HepG2 (cell line): ENCODE data around the gene AKAP10.

Experiments
- HOXA7 ChIP-seq: sonication (generic); formaldehyde crosslinking; IDR thresholded peaks from 2 replicates; pipeline ENCODE4 v1.8.1; 2022; ENCODE audit warnings: mild to moderate bottlenecking, missing genetic modification reagents, moderate library complexity
- RFX5 ChIP-seq: IDR thresholded peaks from 2 replicates; pipeline ENCODE4 v1.6.1; 2011; ENCODE audit warnings: low read depth, low read length, improper control_type of control experiment
- TMF1 ChIP-seq: sonication (generic); formaldehyde crosslinking; IDR thresholded peaks from 2 replicates; pipeline ENCODE4 v1.8.1; 2022; ENCODE audit warnings: low read depth, missing genetic modification reagents
- ZBTB7A ChIP-seq: sonication (generic); formaldehyde crosslinking; IDR thresholded peaks from 2 replicates; pipeline ENCODE4 v1.8.0; 2022; ENCODE audit warnings: mild to moderate bottlenecking, missing genetic modification reagents
- ZNF672 ChIP-seq: sonication (generic); formaldehyde crosslinking; IDR thresholded peaks from 2 replicates; pipeline ENCODE4 v1.8.1; 2022; ENCODE audit warnings: missing genetic modification reagents
- ZSCAN29 ChIP-seq: sonication (generic); formaldehyde crosslinking; conservative IDR thresholded peaks from 2 replicates; pipeline ENCODE4 v1.4.0; 2020; ENCODE audit warnings: mild to moderate bottlenecking, missing genetic modification reagents
- TF ChIP-seq, protein P1 (sequence below): sonication (generic); formaldehyde crosslinking; IDR thresholded peaks from 2 replicates; pipeline ENCODE4 v1.4.0; 2020; ENCODE audit warnings: missing genetic modification reagents
- TF ChIP-seq, protein P2 (sequence below): sonication (generic); formaldehyde crosslinking; IDR thresholded peaks from 2 replicates; pipeline ENCODE4 v1.4.0; 2020; ENCODE audit warnings: missing genetic modification reagents, borderline replicate concordance
- TF ChIP-seq, protein P3 (sequence below): sonication (generic); formaldehyde crosslinking; IDR thresholded peaks from 2 replicates; pipeline ENCODE4 v1.8.0; 2022; ENCODE audit warnings: mild to moderate bottlenecking, missing genetic modification reagents, moderate library complexity

DNA sequence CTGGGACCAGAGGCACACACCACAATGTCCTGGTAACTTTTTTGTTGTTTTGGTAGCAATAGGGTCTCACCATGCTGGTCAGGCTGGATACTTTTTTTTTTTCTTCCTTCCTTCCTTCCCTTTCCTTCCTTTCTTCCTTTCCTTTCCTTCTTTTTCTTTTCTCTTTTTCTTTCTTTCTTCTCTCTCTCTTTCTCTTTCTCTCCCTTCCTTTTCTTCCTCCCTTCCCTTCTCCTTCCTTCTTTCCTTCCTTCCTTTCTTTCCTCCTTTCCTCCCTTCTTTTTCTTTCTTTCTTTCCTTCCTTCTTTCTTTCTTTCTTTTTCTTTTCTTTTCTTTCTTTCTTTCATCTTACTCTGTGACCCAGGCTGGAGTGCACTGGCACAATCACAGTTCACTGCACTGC lies 91.5 kb downstream of the AKAP10 start:
- TF ChIP-seq, protein P1, sequence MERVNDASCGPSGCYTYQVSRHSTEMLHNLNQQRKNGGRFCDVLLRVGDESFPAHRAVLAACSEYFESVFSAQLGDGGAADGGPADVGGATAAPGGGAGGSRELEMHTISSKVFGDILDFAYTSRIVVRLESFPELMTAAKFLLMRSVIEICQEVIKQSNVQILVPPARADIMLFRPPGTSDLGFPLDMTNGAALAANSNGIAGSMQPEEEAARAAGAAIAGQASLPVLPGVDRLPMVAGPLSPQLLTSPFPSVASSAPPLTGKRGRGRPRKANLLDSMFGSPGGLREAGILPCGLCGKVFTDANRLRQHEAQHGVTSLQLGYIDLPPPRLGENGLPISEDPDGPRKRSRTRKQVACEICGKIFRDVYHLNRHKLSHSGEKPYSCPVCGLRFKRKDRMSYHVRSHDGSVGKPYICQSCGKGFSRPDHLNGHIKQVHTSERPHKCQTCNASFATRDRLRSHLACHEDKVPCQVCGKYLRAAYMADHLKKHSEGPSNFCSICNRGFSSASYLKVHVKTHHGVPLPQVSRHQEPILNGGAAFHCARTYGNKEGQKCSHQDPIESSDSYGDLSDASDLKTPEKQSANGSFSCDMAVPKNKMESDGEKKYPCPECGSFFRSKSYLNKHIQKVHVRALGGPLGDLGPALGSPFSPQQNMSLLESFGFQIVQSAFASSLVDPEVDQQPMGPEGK (CRISPR knock-in tag), result no peak
- TF ChIP-seq, protein P2, sequence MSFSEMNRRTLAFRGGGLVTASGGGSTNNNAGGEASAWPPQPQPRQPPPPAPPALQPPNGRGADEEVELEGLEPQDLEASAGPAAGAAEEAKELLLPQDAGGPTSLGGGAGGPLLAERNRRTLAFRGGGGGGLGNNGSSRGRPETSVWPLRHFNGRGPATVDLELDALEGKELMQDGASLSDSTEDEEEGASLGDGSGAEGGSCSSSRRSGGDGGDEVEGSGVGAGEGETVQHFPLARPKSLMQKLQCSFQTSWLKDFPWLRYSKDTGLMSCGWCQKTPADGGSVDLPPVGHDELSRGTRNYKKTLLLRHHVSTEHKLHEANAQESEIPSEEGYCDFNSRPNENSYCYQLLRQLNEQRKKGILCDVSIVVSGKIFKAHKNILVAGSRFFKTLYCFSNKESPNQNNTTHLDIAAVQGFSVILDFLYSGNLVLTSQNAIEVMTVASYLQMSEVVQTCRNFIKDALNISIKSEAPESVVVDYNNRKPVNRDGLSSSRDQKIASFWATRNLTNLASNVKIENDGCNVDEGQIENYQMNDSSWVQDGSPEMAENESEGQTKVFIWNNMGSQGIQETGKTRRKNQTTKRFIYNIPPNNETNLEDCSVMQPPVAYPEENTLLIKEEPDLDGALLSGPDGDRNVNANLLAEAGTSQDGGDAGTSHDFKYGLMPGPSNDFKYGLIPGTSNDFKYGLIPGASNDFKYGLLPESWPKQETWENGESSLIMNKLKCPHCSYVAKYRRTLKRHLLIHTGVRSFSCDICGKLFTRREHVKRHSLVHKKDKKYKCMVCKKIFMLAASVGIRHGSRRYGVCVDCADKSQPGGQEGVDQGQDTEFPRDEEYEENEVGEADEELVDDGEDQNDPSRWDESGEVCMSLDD (CRISPR knock-in tag), result no peak
- TF ChIP-seq, protein P3, sequence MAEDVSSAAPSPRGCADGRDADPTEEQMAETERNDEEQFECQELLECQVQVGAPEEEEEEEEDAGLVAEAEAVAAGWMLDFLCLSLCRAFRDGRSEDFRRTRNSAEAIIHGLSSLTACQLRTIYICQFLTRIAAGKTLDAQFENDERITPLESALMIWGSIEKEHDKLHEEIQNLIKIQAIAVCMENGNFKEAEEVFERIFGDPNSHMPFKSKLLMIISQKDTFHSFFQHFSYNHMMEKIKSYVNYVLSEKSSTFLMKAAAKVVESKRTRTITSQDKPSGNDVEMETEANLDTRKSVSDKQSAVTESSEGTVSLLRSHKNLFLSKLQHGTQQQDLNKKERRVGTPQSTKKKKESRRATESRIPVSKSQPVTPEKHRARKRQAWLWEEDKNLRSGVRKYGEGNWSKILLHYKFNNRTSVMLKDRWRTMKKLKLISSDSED (CRISPR knock-in tag), result no peak
- no peak for TF ChIP-seq HOXA7 (CRISPR knock-in tag)
- no peak for TF ChIP-seq ZNF672 (CRISPR knock-in tag)
- no peak for TF ChIP-seq ZBTB7A (CRISPR knock-in tag)
- no peak for TF ChIP-seq ZSCAN29 (CRISPR knock-in tag)
- no peak for TF ChIP-seq RFX5
- no peak for TF ChIP-seq TMF1
